HG03280 (cell line): ENCODE data around the gene IFITM2.
"Not testable (repeated sequence)": the region's sequence is repeated elsewhere in the genome, so short reads cannot be mapped to it uniquely, and the experiment has no call there.

ENCODE experiments used
- ATAC-seq: cut with Tn5 transposase; IDR thresholded peaks from one replicate; pipeline ENCODE4 v1.9.1; 2021; ENCODE audit warnings: mild to moderate bottlenecking, moderate library complexity; ENCODE audit not compliant: unreplicated experiment

IFITM2 gene

GRCh38 chr11:307766-308708, at the start of gene IFITM2:
IFITM2 (plus strand) TSS chr11:307816; CDS start chr11:308193, 377 bp downstream.
- not testable (repeated sequence) for ATAC-seq

- no peak for ATAC-seq
Observed at GRCh38 chr11:259413-259812, 48.2 kb upstream of the IFITM2 start.

- ATAC-seq, result no peak
Observed at GRCh38 chr11:261624-262023, 46.0 kb upstream of the IFITM2 start.

GRCh38 chr11:266676-267439, 40.8 kb upstream of the IFITM2 start:
- no peak for ATAC-seq

- no peak for ATAC-seq
Observed at GRCh38 chr11:267491-267994, 40.1 kb upstream of the IFITM2 start.

GRCh38 chr11:268716-269145, 38.9 kb upstream of the IFITM2 start:
- ATAC-seq, result peak; percentile 43

- ATAC-seq, result peak; percentile 70
Observed at GRCh38 chr11:269146-269890, 38.3 kb upstream of the IFITM2 start.

GRCh38 chr11:270451-271318, 36.9 kb upstream of the IFITM2 start:
- no peak for ATAC-seq

- no peak for ATAC-seq
Observed at GRCh38 chr11:271319-271715, 36.3 kb upstream of the IFITM2 start.

- ATAC-seq, result no peak
Observed at GRCh38 chr11:272195-272930, 35.3 kb upstream of the IFITM2 start.

- no peak for ATAC-seq
Observed at GRCh38 chr11:272931-273198, 34.8 kb upstream of the IFITM2 start.

GRCh38 chr11:276219-276618, 31.4 kb upstream of the IFITM2 start:
- ATAC-seq, result no peak

GRCh38 chr11:278001-278951, 29.3 kb upstream of the IFITM2 start, which contains the start of gene NLRP6:
NLRP6 (plus strand) TSS chr11:278407; CDS start chr11:278570, 163 bp downstream.
- no peak for ATAC-seq

GRCh38 chr11:279040-279965, 28.3 kb upstream of the IFITM2 start:
- ATAC-seq, result no peak

GRCh38 chr11:279966-280705, 27.5 kb upstream of the IFITM2 start:
- ATAC-seq, result no peak

GRCh38 chr11:280706-281485, 26.7 kb upstream of the IFITM2 start:
- ATAC-seq, result no peak
